Measurements from ENCODE around the gene HAPLN3.

HAPLN3 gene

GRCh38 chr15:88872106-88872505, 23.2 kb downstream of the HAPLN3 start:
- H3K4me1 Mint-ChIP-seq (ENCODE audit: low read depth), result no peaks in the 10 kb centered on the region
- H3K36me3 Mint-ChIP-seq (ENCODE audit: low read depth), result peaks cover 26% of the 10 kb centered on the region
- H3K9me3 Mint-ChIP-seq, result no peaks in the 10 kb centered on the region
- no peak for DNase-seq
- no peak overlapping the region for H3K27ac Mint-ChIP-seq
- H3K4me3 Mint-ChIP-seq, result no peak overlapping the region
- no peaks in the 10 kb centered on the region for H3K27me3 Mint-ChIP-seq

GRCh38 chr15:88871313-88871712, 24.0 kb downstream of the HAPLN3 start:
- H3K4me3 Mint-ChIP-seq, result no peak overlapping the region
- no peaks in the 10 kb centered on the region for H3K9me3 Mint-ChIP-seq
- H3K4me1 Mint-ChIP-seq (ENCODE audit: low read depth), result no peaks in the 10 kb centered on the region
- H3K27me3 Mint-ChIP-seq, result no peaks in the 10 kb centered on the region
- no peak overlapping the region for H3K27ac Mint-ChIP-seq
- H3K36me3 Mint-ChIP-seq (ENCODE audit: low read depth), result peaks cover 19% of the 10 kb centered on the region
- no peak for DNase-seq

DNA sequence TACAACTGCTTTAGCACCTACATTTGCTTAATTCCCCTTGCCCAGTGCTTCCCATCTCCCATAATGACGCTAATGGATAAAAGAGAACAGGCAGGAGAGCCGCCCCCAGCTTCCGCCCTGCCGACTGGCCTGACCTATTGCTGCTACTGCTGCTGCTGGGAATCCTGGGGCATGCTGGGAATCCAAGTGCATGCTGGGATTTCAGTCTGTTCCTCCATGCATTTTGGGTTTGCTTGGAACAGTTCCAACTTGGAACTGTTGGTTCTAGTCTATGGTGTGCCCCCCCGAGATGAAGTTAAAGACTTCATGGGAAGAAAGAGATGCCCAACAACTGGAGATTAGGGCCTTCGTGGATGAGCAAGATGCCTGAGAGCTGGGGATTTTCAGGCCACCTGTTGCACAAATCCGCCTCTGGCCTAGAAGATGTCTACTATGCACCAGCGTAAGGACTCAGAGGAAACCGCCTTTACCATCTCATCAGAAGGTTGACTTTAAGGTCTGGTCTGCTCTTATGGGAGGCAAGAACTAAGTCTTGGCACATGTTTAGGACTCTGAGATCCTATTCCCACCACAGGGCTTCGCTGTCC, 29.0 kb downstream of the HAPLN3 start:
- H3K27me3 Mint-ChIP-seq, result no peaks in the 10 kb centered on the region
- H3K4me1 Mint-ChIP-seq (ENCODE audit: low read depth), result no peaks in the 10 kb centered on the region
- H3K4me3 Mint-ChIP-seq, result no peak overlapping the region
- no peaks in the 10 kb centered on the region for H3K9me3 Mint-ChIP-seq
- no peaks in the 10 kb centered on the region for H3K36me3 Mint-ChIP-seq (ENCODE audit: low read depth)
- DNase-seq, result no peak
- no peak overlapping the region for H3K27ac Mint-ChIP-seq

DNA sequence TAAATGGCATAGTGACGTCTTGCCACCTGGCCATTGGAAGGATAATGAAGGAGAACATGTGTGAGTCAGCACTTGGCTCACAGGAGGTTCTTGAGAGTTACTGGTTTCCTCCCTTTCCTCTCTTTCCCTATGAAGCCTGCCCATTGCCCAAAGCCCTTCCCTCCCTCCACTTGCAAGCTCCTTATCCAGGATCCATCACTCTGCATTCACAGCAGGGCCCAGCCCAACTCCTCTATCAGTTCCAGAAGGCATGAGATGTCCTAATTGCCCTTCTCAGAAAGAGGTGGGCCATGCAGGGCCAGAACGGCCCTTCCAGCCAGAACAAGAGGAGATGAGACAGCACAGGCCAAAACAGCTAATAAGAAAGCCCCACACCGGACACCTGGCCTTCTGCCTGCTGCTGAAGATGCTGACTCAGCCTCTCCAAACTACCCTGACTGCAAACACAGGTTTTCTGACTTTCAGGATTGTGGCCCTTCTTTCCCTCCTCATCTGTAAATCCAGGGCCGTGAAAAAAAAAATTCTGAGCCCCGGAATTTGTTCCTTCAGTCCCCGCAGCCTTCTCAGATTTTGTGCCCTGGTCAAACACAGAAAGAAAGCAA, 29.7 kb downstream of the HAPLN3 start:
- no peaks in the 10 kb centered on the region for H3K27me3 Mint-ChIP-seq
- no peaks in the 10 kb centered on the region for H3K36me3 Mint-ChIP-seq (ENCODE audit: low read depth)
- no peak for DNase-seq
- H3K9me3 Mint-ChIP-seq, result no peaks in the 10 kb centered on the region
- no peak overlapping the region for H3K4me3 Mint-ChIP-seq
- H3K27ac Mint-ChIP-seq, result no peak overlapping the region
- H3K4me1 Mint-ChIP-seq (ENCODE audit: low read depth), result no peaks in the 10 kb centered on the region

- peaks cover 2% of the 10 kb centered on the region for H3K36me3 Mint-ChIP-seq (ENCODE audit: low read depth)
- H3K27ac Mint-ChIP-seq, result no peak overlapping the region
- no peaks in the 10 kb centered on the region for H3K27me3 Mint-ChIP-seq
Observed at GRCh38 chr15:88864861-88865497, 30.4 kb downstream of the HAPLN3 start.

DNA sequence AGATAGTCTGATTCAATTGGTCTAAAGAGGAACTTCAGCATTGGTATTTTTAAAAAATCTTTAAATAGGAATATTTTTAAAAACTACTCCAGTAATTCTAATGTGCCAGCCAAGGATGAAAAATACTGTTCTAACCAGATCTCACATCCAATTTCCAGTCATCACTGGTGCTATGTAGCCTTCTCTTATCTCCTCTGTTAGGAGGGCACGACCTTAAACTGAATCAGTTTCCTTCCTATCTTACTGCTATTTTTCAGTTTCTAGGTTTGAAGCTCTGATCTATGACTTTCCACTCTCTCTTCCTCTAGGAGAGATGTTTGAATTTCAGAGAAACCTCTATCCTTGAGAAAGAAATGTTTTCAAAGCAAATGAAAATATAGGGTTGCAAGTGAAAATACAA, 31.9 kb downstream of the HAPLN3 start:
- H3K4me1 Mint-ChIP-seq (ENCODE audit: low read depth), result no peaks in the 10 kb centered on the region
- no peak overlapping the region for H3K4me3 Mint-ChIP-seq
- H3K9me3 Mint-ChIP-seq, result no peaks in the 10 kb centered on the region
- H3K27ac Mint-ChIP-seq, result no peak overlapping the region
- DNase-seq, result no peak
- H3K27me3 Mint-ChIP-seq, result no peaks in the 10 kb centered on the region
- peaks cover 2% of the 10 kb centered on the region for H3K36me3 Mint-ChIP-seq (ENCODE audit: low read depth)

More at GRCh38 chr15:88864861-88865497, 30.4 kb downstream of the HAPLN3 start:
- no peak for DNase-seq
- Mint-ChIP-seq H3K4me3 (no peak overlapping the region), H3K4me1 (ENCODE audit: low read depth) (no peaks in the 10 kb centered on the region), H3K9me3 (no peaks in the 10 kb centered on the region)

- no peak for DNase-seq
- Mint-ChIP-seq H3K9me3 (no peaks in the 10 kb centered on the region), H3K4me1 (ENCODE audit: low read depth) (no peaks in the 10 kb centered on the region), H3K36me3 (ENCODE audit: low read depth) (peaks cover 2% of the 10 kb centered on the region), H3K27me3 (no peaks in the 10 kb centered on the region), H3K4me3 (no peak overlapping the region), H3K27ac (no peak overlapping the region)
Observed at GRCh38 chr15:88860212-88860611, 35.1 kb downstream of the HAPLN3 start.

DNA sequence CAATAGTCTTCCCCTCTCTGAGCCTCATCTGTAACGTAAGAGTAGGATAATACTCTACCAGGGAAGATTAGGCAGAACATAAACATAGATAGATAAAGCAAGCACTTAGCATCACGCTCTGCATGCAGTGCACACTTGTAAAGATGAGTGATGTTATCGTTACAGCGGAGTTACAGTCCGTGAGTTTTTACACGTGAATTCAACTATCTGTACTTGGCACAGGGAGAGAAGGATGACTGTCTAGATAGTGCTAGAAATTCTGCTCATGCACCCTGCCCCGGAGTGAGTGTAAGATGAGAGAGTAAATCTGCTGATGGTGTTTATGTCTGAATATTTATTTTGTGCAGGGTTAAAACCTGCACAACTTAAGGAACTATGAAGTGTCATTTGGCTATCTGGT, 35.8 kb downstream of the HAPLN3 start:
- Mint-ChIP-seq H3K9me3 (no peaks in the 10 kb centered on the region), H3K4me1 (ENCODE audit: low read depth) (no peaks in the 10 kb centered on the region), H3K27ac (no peak overlapping the region), H3K36me3 (ENCODE audit: low read depth) (peaks cover 5% of the 10 kb centered on the region), H3K4me3 (no peak overlapping the region), H3K27me3 (no peaks in the 10 kb centered on the region)
- DNase-seq, result no peak

GRCh38 chr15:88858934-88859333, 36.4 kb downstream of the HAPLN3 start:
- H3K27ac Mint-ChIP-seq, result no peak overlapping the region
- no peaks in the 10 kb centered on the region for H3K27me3 Mint-ChIP-seq
- peaks cover 3% of the 10 kb centered on the region for H3K9me3 Mint-ChIP-seq
- no peaks in the 10 kb centered on the region for H3K4me1 Mint-ChIP-seq (ENCODE audit: low read depth)
- H3K36me3 Mint-ChIP-seq (ENCODE audit: low read depth), result peaks cover 6% of the 10 kb centered on the region
- no peak for DNase-seq
- H3K4me3 Mint-ChIP-seq, result no peak overlapping the region

DNA sequence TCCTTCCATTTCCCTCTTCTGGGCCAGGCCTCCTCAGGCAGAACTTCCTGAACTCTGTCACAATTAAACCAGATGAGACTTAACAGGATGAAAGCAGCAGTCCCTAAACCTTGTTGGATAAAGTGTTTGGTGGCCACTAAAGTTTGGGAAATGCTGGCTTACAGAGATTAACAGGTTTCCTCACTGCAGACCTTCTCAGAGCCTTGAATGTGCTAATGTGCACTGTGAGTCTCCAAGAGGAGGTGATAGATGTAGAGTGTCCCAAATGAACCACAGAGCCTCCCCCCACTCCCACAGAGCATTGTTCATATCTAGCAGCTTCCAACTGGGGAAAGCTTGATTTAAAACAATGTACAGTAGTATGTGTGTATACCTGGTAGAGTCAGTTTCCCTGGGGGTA, 42.9 kb downstream of the HAPLN3 start:
- H3K9me3 Mint-ChIP-seq, result peaks cover 16% of the 10 kb centered on the region
- H3K27me3 Mint-ChIP-seq, result peaks cover 10% of the 10 kb centered on the region
- H3K4me3 Mint-ChIP-seq, result no peak overlapping the region
- no peaks in the 10 kb centered on the region for H3K4me1 Mint-ChIP-seq (ENCODE audit: low read depth)
- peaks cover 6% of the 10 kb centered on the region for H3K36me3 Mint-ChIP-seq (ENCODE audit: low read depth)
- H3K27ac Mint-ChIP-seq, result no peak overlapping the region
- DNase-seq, result no peak

GRCh38 chr15:88849376-88850072, 45.8 kb downstream of the HAPLN3 start:
- H3K27ac Mint-ChIP-seq, result no peak overlapping the region
- no peak overlapping the region for H3K4me3 Mint-ChIP-seq
- peaks cover 4% of the 10 kb centered on the region for H3K36me3 Mint-ChIP-seq (ENCODE audit: low read depth)

GRCh38 chr15:88848203-88848602, 47.1 kb downstream of the HAPLN3 start:
- Mint-ChIP-seq H3K27ac (no peak overlapping the region), H3K4me3 (no peak overlapping the region), H3K4me1 (ENCODE audit: low read depth) (peaks cover 9% of the 10 kb centered on the region), H3K36me3 (ENCODE audit: low read depth) (no peaks in the 10 kb centered on the region), H3K9me3 (peaks cover 9% of the 10 kb centered on the region), H3K27me3 (peaks cover 10% of the 10 kb centered on the region)
- DNase-seq, result no peak

More at GRCh38 chr15:88849376-88850072, 45.8 kb downstream of the HAPLN3 start:
- Mint-ChIP-seq H3K4me1 (ENCODE audit: low read depth) (peaks cover 7% of the 10 kb centered on the region), H3K9me3 (peaks cover 16% of the 10 kb centered on the region), H3K27me3 (peaks cover 10% of the 10 kb centered on the region)
- no peak for DNase-seq

DNA sequence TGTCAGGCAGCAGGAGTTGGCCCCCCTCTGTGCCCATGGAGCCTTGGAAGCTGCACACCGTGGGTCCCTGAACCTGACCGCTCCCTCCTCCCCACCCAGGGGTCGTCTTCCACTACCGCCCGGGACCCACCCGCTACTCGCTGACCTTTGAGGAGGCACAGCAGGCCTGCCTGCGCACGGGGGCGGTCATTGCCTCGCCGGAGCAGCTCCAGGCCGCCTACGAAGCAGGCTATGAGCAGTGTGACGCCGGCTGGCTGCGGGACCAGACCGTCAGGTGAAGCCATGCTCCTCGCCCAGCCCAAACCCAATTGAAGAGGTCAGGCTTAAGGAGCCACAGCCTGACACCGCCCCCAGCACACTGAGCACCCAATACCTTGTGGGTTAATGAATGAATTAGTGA, 48.2 kb downstream of the HAPLN3 start:
- Mint-ChIP-seq H3K27ac (no peak overlapping the region), H3K4me3 (no peak overlapping the region), H3K9me3 (no peaks in the 10 kb centered on the region), H3K27me3 (peaks cover 7% of the 10 kb centered on the region), H3K4me1 (ENCODE audit: low read depth) (peaks cover 9% of the 10 kb centered on the region), H3K36me3 (ENCODE audit: low read depth) (no peaks in the 10 kb centered on the region)
- DNase-seq, result no peak

DNA sequence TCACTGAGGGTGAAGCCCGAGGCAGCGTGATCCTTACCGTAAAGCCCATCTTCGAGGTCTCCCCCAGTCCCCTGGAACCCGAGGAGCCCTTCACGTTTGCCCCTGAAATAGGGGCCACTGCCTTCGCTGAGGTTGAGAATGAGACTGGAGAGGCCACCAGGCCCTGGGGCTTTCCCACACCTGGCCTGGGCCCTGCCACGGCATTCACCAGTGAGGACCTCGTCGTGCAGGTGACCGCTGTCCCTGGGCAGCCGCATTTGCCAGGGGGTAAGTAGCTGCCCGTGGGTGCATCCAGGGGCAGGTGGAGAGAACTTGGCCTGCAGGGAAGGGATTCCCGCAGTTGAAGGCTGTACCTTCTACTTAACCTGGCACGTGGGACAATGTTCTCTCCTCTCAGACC, 49.7 kb downstream of the HAPLN3 start:
- Mint-ChIP-seq H3K9me3 (no peaks in the 10 kb centered on the region), H3K4me1 (ENCODE audit: low read depth) (peaks cover 9% of the 10 kb centered on the region), H3K27me3 (no peaks in the 10 kb centered on the region), H3K4me3 (no peak overlapping the region), H3K36me3 (ENCODE audit: low read depth) (no peaks in the 10 kb centered on the region), H3K27ac (no peak overlapping the region)
- DNase-seq, result no peak

All from activated T-cell treated with anti-CD3 and anti-CD28 coated beads, Interleukin-2, amount 50 U/mL, for 24 hours (primary cell).